HepG2 (cell line): Measurements from ENCODE around the gene DEFB108B. TPM values are rescaled to one million over a fixed set of nuclear protein-coding genes. Genes with fewer than 3 reads are reported as not detected.
"Not testable (repeated sequence)": the region's sequence is repeated elsewhere in the genome, so short reads cannot be mapped to it uniquely, and the experiment has no call there.

Source experiments
- ATAC-seq: fragments of 200-7000 bp; cut with Tn5 transposase; 3 replicates; pipeline ENCODE4 v1.9.1; 2020; ENCODE audit warnings: mild to moderate bottlenecking, moderate library complexity
- BruUV-seq: library from RNA; stranded (reverse); fragments of 400-500 nt; replicated peaks from 2 replicates; lab custom pipeline; 2021; lab: Mats Ljungman, UMichigan
- CTCF ChIA-PET: fragments of 300-600 bp; formaldehyde crosslinking; extraction: SDS; loops from one replicate; lab custom pipeline; 2021; ENCODE audit warnings: low total read pairs, inconsistent platforms, low intra/inter-chr PET ratio; lab: Yijun Ruan, JAX
- POLR2A ChIA-PET: fragments of 350-600 bp; sonication (Branson Sonifier 250); formaldehyde crosslinking; loops from one replicate; lab custom pipeline; 2020; ENCODE audit warnings: antibody characterized with exemption, inconsistent platforms; lab: Yijun Ruan, JAX
- DNase-seq: peaks from one replicate; pipeline ENCODE4 v3.0.0-alpha.2; 2015; ENCODE audit warnings: low spot score
- FAIRE-seq: peaks from 3 replicates; lab custom pipeline; 2011; peaks lifted over from hg19 to GRCh38; lab: Jason Lieb, UNC
- H2AFZ ChIP-seq: one replicate; pipeline ENCODE4 v1.6.1; 2011; ENCODE audit warnings: low read length, inconsistent platforms
- H3K27ac ChIP-seq: fragments of 300-600 bp; 3 replicates; pipeline ENCODE4 v1.8.0; 2011; ENCODE audit warnings: mixed run types, mild to moderate bottlenecking, mixed read lengths, low read length, inconsistent platforms; ENCODE audit not compliant: insufficient read depth; ENCODE audit errors: extremely low read length
- H3K27me3 ChIP-seq, 2 experiments: fragments of 200-600 bp in 1 of 2; 2 replicates in 1 of 2; 3 replicates in 1 of 2; pipeline versions ENCODE4 v1.6.0 to v1.8.0; 2011; ENCODE audit warnings: low read length in 2 of 2, mild to moderate bottlenecking in 2 of 2, moderate library complexity in 2 of 2, inconsistent platforms in 1 of 2; ENCODE audit not compliant: insufficient read depth in 2 of 2, control insufficient read depth in 1 of 2
- H3K36me3 ChIP-seq, 2 experiments: fragments of 200-600 bp in 1 of 2; replicated peaks in 1 of 2; 2 replicates in 1 of 2; 3 replicates in 1 of 2; pipeline versions ENCODE4 v1.5.1 to v1.8.0; 2011; ENCODE audit warnings: low read length in 2 of 2, inconsistent platforms in 1 of 2; ENCODE audit not compliant: insufficient read depth in 2 of 2, control insufficient read depth in 1 of 2
- H3K4me1 ChIP-seq: 2 replicates; pipeline ENCODE4 v1.5.1; 2012; ENCODE audit warnings: low read length, inconsistent platforms; ENCODE audit not compliant: insufficient read depth
- H3K4me2 ChIP-seq: 2 replicates; pipeline ENCODE4 v1.6.0; 2011; ENCODE audit warnings: low read depth, low read length, inconsistent platforms
- H3K4me3 ChIP-seq, 3 experiments: fragments of 200-600 bp in 1 of 3; sonication (generic), shearing (Covaris generic) in 1 of 3; replicated peaks in 1 of 3; 2 replicates each; pipeline ENCODE4 v1.5.1; 2011 to 2016; ENCODE audit warnings: low read length in 3 of 3, inconsistent platforms in 2 of 3, low read depth in 2 of 3, mild to moderate bottlenecking in 2 of 3, control low read depth in 1 of 3, mixed read lengths in 1 of 3; ENCODE audit not compliant: insufficient read depth in 1 of 3
- H3K79me2 ChIP-seq: one replicate; pipeline ENCODE4 v1.6.1; 2011; ENCODE audit warnings: low read length, inconsistent platforms; ENCODE audit not compliant: insufficient read depth
- H3K9ac ChIP-seq: 2 replicates; pipeline ENCODE4 v1.6.0; 2011; ENCODE audit warnings: mild to moderate bottlenecking, low read depth, low read length, inconsistent platforms; ENCODE audit not compliant: insufficient read depth
- H3K9me3 ChIP-seq: 2 replicates; pipeline ENCODE4 v1.5.1; 2012; ENCODE audit warnings: mild to moderate bottlenecking, low read length
- H4K20me1 ChIP-seq: 2 replicates; pipeline ENCODE4 v1.6.0; 2011; ENCODE audit warnings: inconsistent platforms, mild to moderate bottlenecking, low read length, moderate library complexity; ENCODE audit not compliant: insufficient read depth
- MAFK ChIP-seq, 2 experiments: IDR thresholded peaks in 1 of 2; conservative IDR thresholded peaks in 1 of 2; 2 replicates each; pipeline ENCODE4 v1.6.1; 2011; ENCODE audit warnings: improper control_type of control experiment in 2 of 2, low read length in 2 of 2
- NFYB ChIP-seq: sonication (generic); formaldehyde crosslinking; IDR thresholded peaks from 2 replicates; pipeline ENCODE4 v1.4.0; 2020; ENCODE audit warnings: missing genetic modification reagents
- RFX1 ChIP-seq: fragments of 450-650 bp; IDR thresholded peaks from 2 replicates; pipeline ENCODE4 v1.6.1; 2017
- ZNF44 ChIP-seq: sonication (generic); formaldehyde crosslinking; IDR thresholded peaks from 2 replicates; pipeline ENCODE4 v1.5.1; 2020; ENCODE audit warnings: mild to moderate bottlenecking, missing genetic modification reagents
- ZNF678 ChIP-seq: sonication (generic); formaldehyde crosslinking; IDR thresholded peaks from 2 replicates; pipeline ENCODE4 v1.4.0; 2020; ENCODE audit warnings: mild to moderate bottlenecking, missing genetic modification reagents
- WGBS: methylation state at CpG from one replicate; pipeline ENCODE4 v1.1.6; 2017; ENCODE audit warnings: low lambda C conversion rate; 5-methylcytosine and 5-hydroxymethylcytosine counted together
- in situ Hi-C: cut with HindIII; loops from 2 replicates; pipeline ENCODE4 v1.10.0; 2017; ENCODE audit warnings: low pct_unique_long_range_greater_than_20kb; ENCODE audit not compliant: extremely low pct_ligation_motif_present
- intact Hi-C: fragments of 100-400 bp; cut with micrococcal nuclease; formaldehyde crosslinking; loops from one replicate; pipeline ENCODE4 v1.10.0; 2022; ENCODE audit not compliant: unreplicated experiment
- polyA plus RNA-seq, 8 experiments: library from polyadenylated mRNA; depleted of rRNA in 3 of 8; stranded (reverse) in 7 of 8; unstranded in 1 of 8; fragments of >200 nt; fragmentation: Illumina TruSeq in 4 of 8; extraction: Trizol in 4 of 8; gene quantifications; 2 replicates each; pipeline versions ENCODE4 v1.2.1 to v1.2.3, GENCODE V29; 2011 to 2016; ENCODE audit warnings: low read depth in 4 of 8, missing spikeins in 1 of 8, mixed read lengths in 1 of 8; ENCODE audit not compliant: insufficient read depth in 1 of 8
- total RNA-seq, 5 experiments: library from RNA; depleted of rRNA; stranded (reverse); fragments of >200 nt; fragmentation: Illumina TruSeq; extraction: Trizol; gene quantifications; 2 replicates each; pipeline ENCODE4 v1.2.3, GENCODE V29; 2016; ENCODE audit warnings: low read depth in 1 of 5
- TF ChIP-seq, protein P1 (sequence below): sonication (generic); formaldehyde crosslinking; IDR thresholded peaks from 2 replicates; pipeline ENCODE4 v1.5.0; 2020; ENCODE audit warnings: missing genetic modification reagents
- TF ChIP-seq, protein P2 (sequence below): sonication (generic); formaldehyde crosslinking; IDR thresholded peaks from 2 replicates; pipeline ENCODE4 v1.8.0; 2022; ENCODE audit warnings: mild to moderate bottlenecking, missing genetic modification reagents
- TF ChIP-seq, protein P3 (sequence below): sonication (generic); formaldehyde crosslinking; IDR thresholded peaks from 2 replicates; pipeline ENCODE4 v1.4.0; 2020; ENCODE audit warnings: missing genetic modification reagents
- TF ChIP-seq, protein P4 (sequence below): sonication (generic); formaldehyde crosslinking; IDR thresholded peaks from 2 replicates; pipeline ENCODE4 v1.4.0; 2020; ENCODE audit warnings: missing genetic modification reagents, borderline replicate concordance

The DEFB108B gene
- total and polyA plus RNA-seq, 2 of the 13 experiments (the other 11 are each of a cell fraction or from before 2014, with no cell fraction given) = not detected

DNA sequence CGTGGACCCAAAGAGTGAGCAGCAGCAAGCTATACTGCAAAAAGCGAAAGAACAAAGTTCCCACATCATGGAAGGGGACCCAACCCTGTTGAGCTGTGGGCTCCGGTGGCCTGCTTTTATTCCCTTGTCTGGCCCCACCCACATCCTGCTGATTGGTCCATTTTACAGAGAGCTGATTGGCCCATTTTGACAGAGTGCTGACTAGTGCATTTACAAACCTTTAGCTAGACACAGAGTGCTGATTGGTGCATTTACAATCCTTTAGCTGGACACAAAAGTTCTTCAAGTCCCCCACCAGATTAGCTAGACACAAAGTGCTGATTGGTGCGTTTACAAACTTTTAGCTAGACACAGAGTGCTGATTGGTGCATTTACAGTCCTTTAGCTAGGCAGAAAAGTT lies 10.4 kb downstream of the DEFB108B start:
- H3K27ac ChIP-seq, H2AFZ ChIP-seq, H3K36me3 ChIP-seq, H3K9me3 ChIP-seq, intact Hi-C loops, CTCF ChIA-PET: not testable (repeated sequence)
- peaks cover 14% of the 10 kb centered on the region for H3K4me1 ChIP-seq
- TF ChIP-seq MAFK (conservative IDR thresholded peaks at IDR 0.05 in 1 of 2, IDR thresholded peaks at IDR 0.05 in 1 of 2; ENCODE audit: low read length in 2 of 2) = peak; percentile 34 to 49; a peak in 2 of 4 replicates
- peak; percentile 51; the same call in 1 of the 2 replicates for TF ChIP-seq NFYB (CRISPR knock-in tag)
- TF ChIP-seq, all 625 proteins: peak for 2; not testable (repeated sequence) for 623
- POLR2A ChIA-PET, H3K9ac ChIP-seq, in situ Hi-C loops, FAIRE-seq, DNase-seq, ATAC-seq, H3K79me2 ChIP-seq, H3K4me2 ChIP-seq, H3K4me3 ChIP-seq, BruUV-seq, H4K20me1 ChIP-seq, H3K27me3 ChIP-seq: not testable (repeated sequence)
- WGBS = 100% methylated on average over 4 of the region's 4 CpGs

- H3K4me1 ChIP-seq = peaks cover 14% of the 10 kb centered on the region
- intact Hi-C loops (no loop called here), in situ Hi-C loops (no loop called here)
- no peak for FAIRE-seq
- no peak overlapping the region for H3K27ac ChIP-seq
- H3K36me3 ChIP-seq = no peaks in the 10 kb centered on the region
- H4K20me1 ChIP-seq = no peaks in the 10 kb centered on the region
- H3K4me2 ChIP-seq = no peak overlapping the region
- DNase-seq = no peak
- H3K27me3 ChIP-seq = no peaks in the 10 kb centered on the region
- H3K4me3 ChIP-seq = no peak overlapping the region
- H3K9me3 ChIP-seq = no peaks in the 10 kb centered on the region
- BruUV-seq = no TSS peak
- ChIA-PET CTCF (no interaction called here), POLR2A (no interaction called here)
- 98% methylated on average over 13 of the region's 15 CpGs for WGBS
- no peaks in the 10 kb centered on the region for H3K79me2 ChIP-seq
- H3K9ac ChIP-seq = no peak overlapping the region
- no peak for ATAC-seq
- no peak overlapping the region for H2AFZ ChIP-seq
- TF ChIP-seq, protein P1, sequence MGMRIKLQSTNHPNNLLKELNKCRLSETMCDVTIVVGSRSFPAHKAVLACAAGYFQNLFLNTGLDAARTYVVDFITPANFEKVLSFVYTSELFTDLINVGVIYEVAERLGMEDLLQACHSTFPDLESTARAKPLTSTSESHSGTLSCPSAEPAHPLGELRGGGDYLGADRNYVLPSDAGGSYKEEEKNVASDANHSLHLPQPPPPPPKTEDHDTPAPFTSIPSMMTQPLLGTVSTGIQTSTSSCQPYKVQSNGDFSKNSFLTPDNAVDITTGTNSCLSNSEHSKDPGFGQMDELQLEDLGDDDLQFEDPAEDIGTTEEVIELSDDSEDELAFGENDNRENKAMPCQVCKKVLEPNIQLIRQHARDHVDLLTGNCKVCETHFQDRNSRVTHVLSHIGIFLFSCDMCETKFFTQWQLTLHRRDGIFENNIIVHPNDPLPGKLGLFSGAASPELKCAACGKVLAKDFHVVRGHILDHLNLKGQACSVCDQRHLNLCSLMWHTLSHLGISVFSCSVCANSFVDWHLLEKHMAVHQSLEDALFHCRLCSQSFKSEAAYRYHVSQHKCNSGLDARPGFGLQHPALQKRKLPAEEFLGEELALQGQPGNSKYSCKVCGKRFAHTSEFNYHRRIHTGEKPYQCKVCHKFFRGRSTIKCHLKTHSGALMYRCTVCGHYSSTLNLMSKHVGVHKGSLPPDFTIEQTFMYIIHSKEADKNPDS (CRISPR knock-in tag) = no peak
- TF ChIP-seq ZNF678 (CRISPR knock-in tag) (no peak), ZNF44 (CRISPR knock-in tag) (no peak), RFX1 (no peak)
- TF ChIP-seq, protein P2, sequence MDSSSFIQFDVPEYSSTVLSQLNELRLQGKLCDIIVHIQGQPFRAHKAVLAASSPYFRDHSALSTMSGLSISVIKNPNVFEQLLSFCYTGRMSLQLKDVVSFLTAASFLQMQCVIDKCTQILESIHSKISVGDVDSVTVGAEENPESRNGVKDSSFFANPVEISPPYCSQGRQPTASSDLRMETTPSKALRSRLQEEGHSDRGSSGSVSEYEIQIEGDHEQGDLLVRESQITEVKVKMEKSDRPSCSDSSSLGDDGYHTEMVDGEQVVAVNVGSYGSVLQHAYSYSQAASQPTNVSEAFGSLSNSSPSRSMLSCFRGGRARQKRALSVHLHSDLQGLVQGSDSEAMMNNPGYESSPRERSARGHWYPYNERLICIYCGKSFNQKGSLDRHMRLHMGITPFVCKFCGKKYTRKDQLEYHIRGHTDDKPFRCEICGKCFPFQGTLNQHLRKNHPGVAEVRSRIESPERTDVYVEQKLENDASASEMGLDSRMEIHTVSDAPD = no peak
- TF ChIP-seq, protein P3, sequence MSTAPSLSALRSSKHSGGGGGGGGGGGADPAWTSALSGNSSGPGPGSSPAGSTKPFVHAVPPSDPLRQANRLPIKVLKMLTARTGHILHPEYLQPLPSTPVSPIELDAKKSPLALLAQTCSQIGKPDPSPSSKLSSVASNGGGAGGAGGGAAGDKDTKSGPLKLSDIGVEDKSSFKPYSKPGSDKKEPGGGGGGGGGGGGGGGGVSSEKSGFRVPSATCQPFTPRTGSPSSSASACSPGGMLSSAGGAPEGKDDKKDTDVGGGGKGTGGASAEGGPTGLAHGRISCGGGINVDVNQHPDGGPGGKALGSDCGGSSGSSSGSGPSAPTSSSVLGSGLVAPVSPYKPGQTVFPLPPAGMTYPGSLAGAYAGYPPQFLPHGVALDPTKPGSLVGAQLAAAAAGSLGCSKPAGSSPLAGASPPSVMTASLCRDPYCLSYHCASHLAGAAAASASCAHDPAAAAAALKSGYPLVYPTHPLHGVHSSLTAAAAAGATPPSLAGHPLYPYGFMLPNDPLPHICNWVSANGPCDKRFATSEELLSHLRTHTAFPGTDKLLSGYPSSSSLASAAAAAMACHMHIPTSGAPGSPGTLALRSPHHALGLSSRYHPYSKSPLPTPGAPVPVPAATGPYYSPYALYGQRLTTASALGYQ (CRISPR knock-in tag) = no peak
- TF ChIP-seq, protein P4, sequence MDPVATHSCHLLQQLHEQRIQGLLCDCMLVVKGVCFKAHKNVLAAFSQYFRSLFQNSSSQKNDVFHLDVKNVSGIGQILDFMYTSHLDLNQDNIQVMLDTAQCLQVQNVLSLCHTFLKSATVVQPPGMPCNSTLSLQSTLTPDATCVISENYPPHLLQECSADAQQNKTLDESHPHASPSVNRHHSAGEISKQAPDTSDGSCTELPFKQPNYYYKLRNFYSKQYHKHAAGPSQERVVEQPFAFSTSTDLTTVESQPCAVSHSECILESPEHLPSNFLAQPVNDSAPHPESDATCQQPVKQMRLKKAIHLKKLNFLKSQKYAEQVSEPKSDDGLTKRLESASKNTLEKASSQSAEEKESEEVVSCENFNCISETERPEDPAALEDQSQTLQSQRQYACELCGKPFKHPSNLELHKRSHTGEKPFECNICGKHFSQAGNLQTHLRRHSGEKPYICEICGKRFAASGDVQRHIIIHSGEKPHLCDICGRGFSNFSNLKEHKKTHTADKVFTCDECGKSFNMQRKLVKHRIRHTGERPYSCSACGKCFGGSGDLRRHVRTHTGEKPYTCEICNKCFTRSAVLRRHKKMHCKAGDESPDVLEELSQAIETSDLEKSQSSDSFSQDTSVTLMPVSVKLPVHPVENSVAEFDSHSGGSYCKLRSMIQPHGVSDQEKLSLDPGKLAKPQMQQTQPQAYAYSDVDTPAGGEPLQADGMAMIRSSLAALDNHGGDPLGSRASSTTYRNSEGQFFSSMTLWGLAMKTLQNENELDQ (CRISPR knock-in tag) = no peak
Measured at GRCh38 chr11:71843858-71844257, 10.9 kb downstream of the DEFB108B start.
